GM12878 (cell line): Measurements from ENCODE around the gene SLC12A3. TPM values are rescaled to one million over a fixed set of nuclear protein-coding genes. Genes with fewer than 3 reads are reported as not detected.

ENCODE experiments used
- ATAC-seq: fragments of 200-7000 bp; cut with Tn5 transposase; 3 replicates; pipeline ENCODE4 v1.9.1; 2020; ENCODE audit warnings: mild to moderate bottlenecking, moderate library complexity
- BruUV-seq: library from RNA; stranded (reverse); fragments of 400-500 nt; replicated peaks from 2 replicates; lab custom pipeline; 2021; lab: Mats Ljungman, UMichigan
- CTCF ChIA-PET: fragments of 300-600 bp; sonication (Branson Sonifier 250); formaldehyde crosslinking; extraction: SDS; loops from one replicate; lab custom pipeline; 2021; ENCODE audit warnings: inconsistent platforms; lab: Yijun Ruan, JAX
- POLR2A ChIA-PET: fragments of 350-600 bp; formaldehyde crosslinking; extraction: SDS; loops from one replicate; lab custom pipeline; 2021; ENCODE audit warnings: inconsistent platforms; lab: Charles Lee
- RAD21 ChIA-PET: fragments of 300-600 bp; sonication (Branson Sonifier 250); formaldehyde crosslinking; loops from one replicate; lab custom pipeline; 2023; ENCODE audit warnings: antibody characterized with exemption; ENCODE audit not compliant: unreplicated experiment; lab: Charles Lee
- SMC1A ChIA-PET: fragments of 300-600 bp; sonication (Branson Sonifier 250); formaldehyde crosslinking; loops from one replicate; lab custom pipeline; 2023; ENCODE audit not compliant: unreplicated experiment, uncharacterized antibody; lab: Charles Lee
- DNase-seq: peaks from one replicate; pipeline ENCODE4 v3.0.0-alpha.2; 2011; ENCODE audit warnings: low read depth, low spot score
- FAIRE-seq: peaks from 3 replicates; lab custom pipeline; 2011; peaks lifted over from hg19 to GRCh38; lab: Jason Lieb, UNC
- H2AFZ ChIP-seq: 2 replicates; pipeline ENCODE4 v1.6.0; 2011; ENCODE audit warnings: low read depth, low read length, control low read depth; ENCODE audit not compliant: control insufficient read depth
- H3K27ac ChIP-seq: 2 replicates; pipeline ENCODE4 v1.5.1; 2011; ENCODE audit warnings: control low read depth; ENCODE audit not compliant: control insufficient read depth, insufficient read depth
- H3K27me3 ChIP-seq, 2 experiments: replicated peaks in 1 of 2; 2 replicates each; pipeline versions ENCODE4 v1.6.0 to v1.6.1; 2011; ENCODE audit warnings: low read length in 1 of 2; ENCODE audit not compliant: control insufficient read depth in 2 of 2, insufficient read depth in 2 of 2
- H3K36me3 ChIP-seq, 2 experiments: 2 replicates each; pipeline ENCODE4 v1.5.1; 2011; ENCODE audit warnings: low read length in 1 of 2; ENCODE audit not compliant: control insufficient read depth in 2 of 2, insufficient read depth in 2 of 2
- H3K4me1 ChIP-seq: 2 replicates; pipeline ENCODE4 v1.6.1; 2011; ENCODE audit warnings: mild to moderate bottlenecking, low read length, moderate library complexity, mixed read lengths; ENCODE audit not compliant: control insufficient read depth, insufficient read depth
- H3K4me2 ChIP-seq: 2 replicates; pipeline ENCODE4 v1.6.0; 2011; ENCODE audit warnings: control low read depth; ENCODE audit not compliant: control insufficient read depth, insufficient read depth
- H3K4me3 ChIP-seq: fragments of 200-600 bp; sonication (generic); 2 replicates; pipeline ENCODE4 v1.5.1; 2016
- H3K79me2 ChIP-seq: 2 replicates; pipeline ENCODE4 v1.6.0; 2011; ENCODE audit warnings: low read length; ENCODE audit not compliant: control insufficient read depth, insufficient read depth
- H3K9ac ChIP-seq: 2 replicates; pipeline ENCODE4 v1.8.0; 2011; ENCODE audit warnings: low read length, control low read depth, mixed read lengths; ENCODE audit not compliant: control insufficient read depth, insufficient read depth
- H3K9me3 ChIP-seq: replicated peaks from 3 replicates; pipeline ENCODE4 v1.5.1; 2011; ENCODE audit warnings: mild to moderate bottlenecking, low read length; ENCODE audit not compliant: control insufficient read depth, insufficient read depth
- H4K20me1 ChIP-seq: 2 replicates; pipeline ENCODE4 v1.6.0; 2011; ENCODE audit not compliant: control insufficient read depth, insufficient read depth
- ATF7 ChIP-seq: fragments of 450-650 bp; IDR thresholded peaks from 2 replicates; pipeline ENCODE4 v1.6.1; 2016; ENCODE audit warnings: low read depth, mild to moderate bottlenecking
- BHLHE40 ChIP-seq, 2 experiments: fragments of 450-650 bp in 1 of 2; IDR thresholded peaks; 2 replicates each; pipeline ENCODE4 v1.6.1; 2011 to 2017; ENCODE audit warnings: low read depth in 2 of 2, borderline replicate concordance in 1 of 2, improper control_type of control experiment in 1 of 2, low read length in 1 of 2, mild to moderate bottlenecking in 1 of 2
- GATAD2B ChIP-seq: fragments of 450-650 bp; conservative IDR thresholded peaks from 2 replicates; pipeline ENCODE4 v1.6.1; 2017; ENCODE audit warnings: low read depth, mild to moderate bottlenecking, moderate library complexity
- JUNB ChIP-seq: IDR thresholded peaks from 2 replicates; pipeline ENCODE4 v1.6.1; 2016; ENCODE audit warnings: antibody characterized with exemption, mild to moderate bottlenecking
- MYB ChIP-seq: fragments of 150-350 bp; IDR thresholded peaks from 2 replicates; pipeline ENCODE4 v1.6.1; 2014; ENCODE audit warnings: mild to moderate bottlenecking, low read depth, low read length, borderline replicate concordance
- NFYB ChIP-seq: IDR thresholded peaks from 2 replicates; pipeline ENCODE4 v1.6.1; 2011; ENCODE audit warnings: low read depth, mild to moderate bottlenecking, low read length, improper control_type of control experiment, moderate library complexity; ENCODE audit not compliant: insufficient read depth
- PML ChIP-seq: IDR thresholded peaks from 2 replicates; pipeline ENCODE4 v1.6.1; 2012; ENCODE audit warnings: low read length, inconsistent platforms
- POLR2AphosphoS5 ChIP-seq: IDR thresholded peaks from 2 replicates; pipeline ENCODE4 v1.6.1; 2011; ENCODE audit warnings: mild to moderate bottlenecking, low read length, inconsistent platforms
- POU2F2 ChIP-seq: IDR thresholded peaks from 3 replicates; pipeline ENCODE4 v1.6.1; 2011; ENCODE audit warnings: low read depth, mild to moderate bottlenecking, low read length, borderline replicate concordance
- RFX5 ChIP-seq: IDR thresholded peaks from 2 replicates; pipeline ENCODE4 v1.6.1; 2011; ENCODE audit warnings: low read depth, low read length, improper control_type of control experiment
- SMC3 ChIP-seq: IDR thresholded peaks from 2 replicates; pipeline ENCODE4 v1.6.1; 2011; ENCODE audit warnings: low read length, improper control_type of control experiment, borderline replicate concordance
- YBX1 ChIP-seq: fragments of 450-650 bp; IDR thresholded peaks from 2 replicates; pipeline ENCODE4 v1.6.1; 2016; ENCODE audit warnings: antibody characterized with exemption
- WGBS: methylation state at CpG from one replicate; pipeline ENCODE4 v1.1.6; 2016; ENCODE audit warnings: low lambda C conversion rate; ENCODE audit not compliant: insufficient replicate concordance, insufficient coverage; ENCODE audit errors: missing lambda C conversion rate; 5-methylcytosine and 5-hydroxymethylcytosine counted together
- in situ Hi-C: fragments of 300-500 bp; cut with MboI; formaldehyde crosslinking; loops from 9 replicates; pipeline ENCODE4 v1.14.3; 2018; ENCODE audit warnings: mixed read lengths
- intact Hi-C: fragments of 100-400 bp; cut with micrococcal nuclease; formaldehyde crosslinking; loops from one replicate; pipeline ENCODE4 v1.14.2; 2022; ENCODE audit not compliant: unreplicated experiment
- polyA plus RNA-seq, 11 experiments: library from polyadenylated mRNA; depleted of rRNA in 4 of 11; unstranded in 6 of 11; stranded (reverse) in 5 of 11; fragments of >200 nt; fragmentation: Nextera tagmentation in 4 of 11; fragmentation: Illumina TruSeq in 1 of 11; extraction: Ambion mirVana in 4 of 11; extraction: Trizol in 1 of 11; gene quantifications; 1 replicate in 1 of 11; 2 replicates in 10 of 11; pipeline versions ENCODE4 v1.2.1 to v1.2.3, GENCODE V29; 2011 to 2016; ENCODE audit warnings: inconsistent platforms in 2 of 11, missing spikeins in 2 of 11, low read depth in 1 of 11
- total RNA-seq, 4 experiments: library from RNA; depleted of rRNA in 3 of 4; stranded (reverse); fragments of >200 nt in 3 of 4; fragmentation: Illumina TruSeq in 1 of 4; extraction: Trizol in 1 of 4; gene quantifications; 2 replicates each; pipeline versions ENCODE4 v1.2.1 to v1.2.3, GENCODE V29; 2013 to 2021
- TF ChIP-seq, protein P1 (sequence below): fragments of 450-650 bp; IDR thresholded peaks from 2 replicates; pipeline ENCODE4 v1.6.1; 2016; ENCODE audit warnings: mild to moderate bottlenecking
- TF ChIP-seq, protein P2 (sequence below): fragments of 450-650 bp; IDR thresholded peaks from 2 replicates; pipeline ENCODE4 v1.6.1; 2018; ENCODE audit warnings: mild to moderate bottlenecking, low read depth, moderate library complexity; ENCODE audit not compliant: partially characterized antibody
- TF ChIP-seq, protein P3 (sequence below): fragments of 450-650 bp; formaldehyde crosslinking; IDR thresholded peaks from 2 replicates; pipeline ENCODE4 v1.5.0; 2022; ENCODE audit warnings: mild to moderate bottlenecking, missing genetic modification characterization

SLC12A3 gene
- total and polyA plus RNA-seq, 10 of the 15 experiments (the other 5 are each of a cell fraction or from before 2014, with no cell fraction given): 0.05 to 6.3 (median 3.1) TPM

DNA sequence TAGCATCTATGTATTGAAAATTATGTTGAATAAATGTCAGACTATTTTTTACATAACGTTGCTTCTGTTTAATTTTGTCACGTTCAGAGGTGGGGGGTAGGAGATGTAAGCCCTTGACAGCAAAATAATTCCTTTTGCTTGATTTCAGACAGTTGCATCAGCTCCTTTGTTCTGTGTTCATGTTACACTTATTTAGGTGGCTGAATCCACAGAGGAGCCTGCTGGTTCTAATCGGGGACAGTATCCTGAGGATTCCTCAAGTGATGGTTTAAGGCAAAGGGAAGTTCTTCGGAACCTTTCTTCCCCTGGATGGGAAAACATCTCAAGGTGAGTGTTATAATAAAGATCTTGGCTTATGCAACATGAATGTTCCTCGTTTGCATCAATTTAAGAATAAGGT is 71.5 kb downstream of the SLC12A3 start (continued):
- TF ChIP-seq JUNB (no peak), BHLHE40 (IDR thresholded peaks at IDR 0.05; ENCODE audit: borderline replicate concordance in 1 of 2, low read depth in 2 of 2, low read length in 1 of 2) (0 out of 4 replicates have a peak, but pooled peaks of 1 of the 2 experiments have one; percentile 13), NFYB (no peak), MYB (no peak)

DNA sequence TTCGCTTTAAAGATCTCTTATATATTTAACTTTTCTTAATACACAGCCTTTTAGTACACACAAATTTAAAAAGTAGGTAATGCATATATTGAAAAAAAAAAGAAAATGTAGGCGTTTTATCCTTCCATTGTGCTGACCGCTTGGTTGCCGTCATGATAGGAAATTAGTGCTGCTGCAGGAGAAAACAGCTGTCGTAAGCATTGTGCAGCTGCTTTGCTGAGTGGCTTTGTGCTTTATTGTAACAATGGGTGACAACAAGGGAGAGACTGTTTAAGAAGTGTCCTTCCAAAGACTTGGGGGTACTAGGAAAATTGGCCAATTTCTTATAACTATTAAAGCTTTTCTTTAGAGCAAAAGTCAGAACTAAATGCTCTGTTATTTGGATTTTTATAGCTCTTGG is 71.9 kb downstream of the SLC12A3 start:
- POLR2A ChIA-PET: interaction anchor here (0.6 to 21.1 kb wide), 11 partner anchors 9 to 69 kb away, joined by 3 to 306 read pairs (median 6); no protein-coding TSS in a partner anchor
- Histone ChIP-seq H4K20me1 (no peaks in the 10 kb centered on the region), H3K36me3 (peaks cover 8 to 33% of the 10 kb centered on the region in 2 experiments), H3K9ac (no peak overlapping the region), H3K27me3 (no peaks in the 10 kb centered on the region), H3K79me2 (peaks cover 54% of the 10 kb centered on the region), H2AFZ (no peak overlapping the region), H3K9me3 (no peaks in the 10 kb centered on the region), H3K4me2 (peak overlapping the region; percentile 38), H3K4me1 (peaks cover 41% of the 10 kb centered on the region), H3K4me3 (0 out of 2 replicates have a peak overlapping the region, but pooled peaks have one; percentile 26), H3K27ac (no peak overlapping the region)
- DNase-seq: no peak
- SMC1A ChIA-PET: interaction anchor here (0.7 to 4.6 kb wide), 30 partner anchors 8 to 202 kb away, joined by 3 to 18 read pairs (median 4); partner anchors contain the start of gene SLC12A3
- no peak for ATAC-seq
- intact Hi-C loops: no loop called here
- RAD21 ChIA-PET: interaction anchor here (0.9 to 2.1 kb wide), 13 partner anchors 8 to 86 kb away, joined by 3 to 11 read pairs (median 5); no protein-coding TSS in a partner anchor
- CTCF ChIA-PET: interaction anchor here (0.7 to 2.1 kb wide), 8 partner anchors 9 to 109 kb away, joined by 3 to 15 read pairs (median 4); partner anchors contain the start of genes NLRC5 and SLC12A3
- FAIRE-seq: no peak
- in situ Hi-C loops: no loop called here
- WGBS: 67% methylated on average over 5 of the region's 5 CpGs
- no TSS peak for BruUV-seq
- TF ChIP-seq GATAD2B (no peak), RFX5 (no peak), NFYB (no peak), SMC3 (no peak), POLR2AphosphoS5 (no peak; the same call in 1 of the 2 replicates), YBX1 (no peak), POU2F2 (no peak), ATF7 (no peak), PML (no peak)
- TF ChIP-seq, protein P1, sequence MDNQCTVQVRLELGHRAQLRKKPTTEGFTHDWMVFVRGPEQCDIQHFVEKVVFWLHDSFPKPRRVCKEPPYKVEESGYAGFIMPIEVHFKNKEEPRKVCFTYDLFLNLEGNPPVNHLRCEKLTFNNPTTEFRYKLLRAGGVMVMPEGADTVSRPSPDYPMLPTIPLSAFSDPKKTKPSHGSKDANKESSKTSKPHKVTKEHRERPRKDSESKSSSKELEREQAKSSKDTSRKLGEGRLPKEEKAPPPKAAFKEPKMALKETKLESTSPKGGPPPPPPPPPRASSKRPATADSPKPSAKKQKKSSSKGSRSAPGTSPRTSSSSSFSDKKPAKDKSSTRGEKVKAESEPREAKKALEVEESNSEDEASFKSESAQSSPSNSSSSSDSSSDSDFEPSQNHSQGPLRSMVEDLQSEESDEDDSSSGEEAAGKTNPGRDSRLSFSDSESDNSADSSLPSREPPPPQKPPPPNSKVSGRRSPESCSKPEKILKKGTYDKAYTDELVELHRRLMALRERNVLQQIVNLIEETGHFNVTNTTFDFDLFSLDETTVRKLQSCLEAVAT: 0 out of 2 replicates have a peak, but pooled peaks have one; percentile 4
- TF ChIP-seq, protein P2, sequence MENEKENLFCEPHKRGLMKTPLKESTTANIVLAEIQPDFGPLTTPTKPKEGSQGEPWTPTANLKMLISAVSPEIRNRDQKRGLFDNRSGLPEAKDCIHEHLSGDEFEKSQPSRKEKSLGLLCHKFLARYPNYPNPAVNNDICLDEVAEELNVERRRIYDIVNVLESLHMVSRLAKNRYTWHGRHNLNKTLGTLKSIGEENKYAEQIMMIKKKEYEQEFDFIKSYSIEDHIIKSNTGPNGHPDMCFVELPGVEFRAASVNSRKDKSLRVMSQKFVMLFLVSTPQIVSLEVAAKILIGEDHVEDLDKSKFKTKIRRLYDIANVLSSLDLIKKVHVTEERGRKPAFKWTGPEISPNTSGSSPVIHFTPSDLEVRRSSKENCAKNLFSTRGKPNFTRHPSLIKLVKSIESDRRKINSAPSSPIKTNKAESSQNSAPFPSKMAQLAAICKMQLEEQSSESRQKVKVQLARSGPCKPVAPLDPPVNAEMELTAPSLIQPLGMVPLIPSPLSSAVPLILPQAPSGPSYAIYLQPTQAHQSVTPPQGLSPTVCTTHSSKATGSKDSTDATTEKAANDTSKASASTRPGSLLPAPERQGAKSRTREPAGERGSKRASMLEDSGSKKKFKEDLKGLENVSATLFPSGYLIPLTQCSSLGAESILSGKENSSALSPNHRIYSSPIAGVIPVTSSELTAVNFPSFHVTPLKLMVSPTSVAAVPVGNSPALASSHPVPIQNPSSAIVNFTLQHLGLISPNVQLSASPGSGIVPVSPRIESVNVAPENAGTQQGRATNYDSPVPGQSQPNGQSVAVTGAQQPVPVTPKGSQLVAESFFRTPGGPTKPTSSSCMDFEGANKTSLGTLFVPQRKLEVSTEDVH: no peak
- TF ChIP-seq, protein P3, sequence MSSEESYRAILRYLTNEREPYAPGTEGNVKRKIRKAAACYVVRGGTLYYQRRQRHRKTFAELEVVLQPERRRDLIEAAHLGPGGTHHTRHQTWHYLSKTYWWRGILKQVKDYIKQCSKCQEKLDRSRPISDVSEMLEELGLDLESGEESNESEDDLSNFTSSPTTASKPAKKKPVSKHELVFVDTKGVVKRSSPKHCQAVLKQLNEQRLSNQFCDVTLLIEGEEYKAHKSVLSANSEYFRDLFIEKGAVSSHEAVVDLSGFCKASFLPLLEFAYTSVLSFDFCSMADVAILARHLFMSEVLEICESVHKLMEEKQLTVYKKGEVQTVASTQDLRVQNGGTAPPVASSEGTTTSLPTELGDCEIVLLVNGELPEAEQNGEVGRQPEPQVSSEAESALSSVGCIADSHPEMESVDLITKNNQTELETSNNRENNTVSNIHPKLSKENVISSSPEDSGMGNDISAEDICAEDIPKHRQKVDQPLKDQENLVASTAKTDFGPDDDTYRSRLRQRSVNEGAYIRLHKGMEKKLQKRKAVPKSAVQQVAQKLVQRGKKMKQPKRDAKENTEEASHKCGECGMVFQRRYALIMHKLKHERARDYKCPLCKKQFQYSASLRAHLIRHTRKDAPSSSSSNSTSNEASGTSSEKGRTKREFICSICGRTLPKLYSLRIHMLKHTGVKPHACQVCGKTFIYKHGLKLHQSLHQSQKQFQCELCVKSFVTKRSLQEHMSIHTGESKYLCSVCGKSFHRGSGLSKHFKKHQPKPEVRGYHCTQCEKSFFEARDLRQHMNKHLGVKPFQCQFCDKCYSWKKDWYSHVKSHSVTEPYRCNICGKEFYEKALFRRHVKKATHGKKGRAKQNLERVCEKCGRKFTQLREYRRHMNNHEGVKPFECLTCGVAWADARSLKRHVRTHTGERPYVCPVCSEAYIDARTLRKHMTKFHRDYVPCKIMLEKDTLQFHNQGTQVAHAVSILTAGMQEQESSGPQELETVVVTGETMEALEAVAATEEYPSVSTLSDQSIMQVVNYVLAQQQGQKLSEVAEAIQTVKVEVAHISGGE: no peak
